ENCODE measurements around the gene HOXC6.

Gene HOXC6

GRCh38 chr12:54028314-54029201 lies at the start of gene HOXC6:
Gene HOXC6, plus strand, starts transcription at chr12:54028440. Its CDS starts 82 bp downstream, at chr12:54028522.
- DNase-seq: no peak

DNA sequence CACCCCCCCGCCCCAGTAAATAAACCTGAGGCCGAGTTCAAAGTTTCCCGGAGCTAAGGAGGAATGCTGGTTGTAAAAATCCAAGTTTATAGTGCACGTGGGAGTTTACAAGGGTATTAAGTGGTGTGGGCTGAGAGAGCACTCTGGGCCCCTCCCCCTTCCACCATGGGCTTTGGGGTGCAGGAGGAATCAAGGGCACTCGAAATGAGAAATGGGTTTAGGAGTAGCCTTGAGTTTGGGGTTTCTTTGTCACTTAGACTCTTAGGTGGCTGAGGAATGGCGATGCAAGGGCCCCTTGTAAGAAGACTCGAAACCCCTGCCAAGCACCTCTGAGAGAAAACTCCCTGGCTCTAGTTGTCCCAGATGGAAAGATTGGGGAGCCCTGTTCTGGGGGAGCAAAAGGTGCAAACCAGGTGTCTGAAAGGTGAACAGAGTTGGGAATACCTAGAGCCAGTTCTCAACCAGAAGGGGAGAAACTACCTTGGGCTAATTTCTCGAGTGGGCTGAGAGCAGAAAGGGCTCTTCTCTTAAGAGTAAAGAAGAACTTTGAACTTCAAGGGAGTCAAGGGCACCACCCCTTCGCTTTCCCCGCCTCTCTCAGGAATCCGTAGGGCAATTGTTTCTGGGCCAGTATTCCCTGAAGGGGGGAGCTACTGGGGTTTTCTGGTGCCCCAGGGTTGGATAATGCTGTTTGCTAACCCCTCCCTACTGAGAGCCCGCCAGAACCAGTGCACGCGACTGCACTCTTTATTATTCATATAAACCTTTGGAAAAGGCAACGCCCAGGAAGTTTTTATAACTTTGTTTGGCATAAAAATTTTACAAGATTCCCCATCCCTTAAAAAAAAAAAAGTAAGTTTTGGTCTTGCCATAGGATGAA lies 49.5 kb upstream of the HOXC6 start:
- no peak for DNase-seq

GRCh38 chr12:53980104-53980801 lies 48.0 kb upstream of the HOXC6 start:
- DNase-seq: no peak

- no peak for DNase-seq
Measured at GRCh38 chr12:53980802-53981496, 47.3 kb upstream of the HOXC6 start.

- no peak for DNase-seq
Measured at GRCh38 chr12:53981634-53982565, 46.3 kb upstream of the HOXC6 start.

DNA sequence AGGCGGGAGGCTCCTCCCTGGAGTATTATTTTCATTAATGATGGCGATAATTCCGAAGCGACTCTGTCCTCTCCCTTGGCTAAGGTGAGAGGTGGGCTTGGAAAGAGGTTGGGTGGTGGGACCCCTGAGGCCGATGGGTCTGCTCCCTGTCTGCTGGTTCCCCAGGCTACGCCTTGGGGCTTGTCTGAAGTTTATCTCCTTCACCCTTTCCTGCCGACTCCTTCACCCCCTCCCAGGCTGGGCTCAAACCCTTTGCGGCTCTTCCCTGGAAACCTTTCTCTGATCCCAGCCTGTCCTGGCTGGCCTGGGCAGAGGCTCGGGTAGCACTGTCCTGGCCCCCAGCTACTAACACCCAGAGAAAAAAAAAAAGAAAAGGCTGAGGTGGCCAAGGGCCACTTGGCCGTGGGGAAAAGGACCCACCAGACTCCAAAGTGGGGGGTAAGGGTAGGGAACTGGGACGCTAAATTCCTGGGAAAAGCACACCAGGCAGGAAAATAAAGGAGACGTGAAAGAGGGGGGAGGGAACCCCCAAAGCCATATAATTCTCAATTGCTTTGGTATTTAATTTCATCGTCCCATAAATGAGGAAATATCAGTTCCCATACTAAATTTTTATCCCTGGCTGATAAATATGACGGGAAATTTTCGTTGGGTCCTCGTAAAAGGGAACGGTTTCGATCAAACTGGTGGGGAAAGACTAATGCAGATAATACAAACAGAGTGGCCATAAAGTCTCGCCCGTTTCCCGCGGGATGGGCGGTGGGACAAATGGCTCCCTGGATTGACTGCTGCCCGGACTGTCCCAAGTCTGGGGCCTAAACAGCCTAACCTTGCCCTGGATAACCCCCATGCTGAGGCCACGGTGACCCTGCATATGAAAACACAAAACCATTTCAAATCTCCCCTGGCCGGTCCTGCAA lies 45.3 kb upstream of the HOXC6 start:
- no peak for DNase-seq

GRCh38 chr12:53983568-53983949 lies 44.7 kb upstream of the HOXC6 start:
- DNase-seq: peak; percentile 69

DNA sequence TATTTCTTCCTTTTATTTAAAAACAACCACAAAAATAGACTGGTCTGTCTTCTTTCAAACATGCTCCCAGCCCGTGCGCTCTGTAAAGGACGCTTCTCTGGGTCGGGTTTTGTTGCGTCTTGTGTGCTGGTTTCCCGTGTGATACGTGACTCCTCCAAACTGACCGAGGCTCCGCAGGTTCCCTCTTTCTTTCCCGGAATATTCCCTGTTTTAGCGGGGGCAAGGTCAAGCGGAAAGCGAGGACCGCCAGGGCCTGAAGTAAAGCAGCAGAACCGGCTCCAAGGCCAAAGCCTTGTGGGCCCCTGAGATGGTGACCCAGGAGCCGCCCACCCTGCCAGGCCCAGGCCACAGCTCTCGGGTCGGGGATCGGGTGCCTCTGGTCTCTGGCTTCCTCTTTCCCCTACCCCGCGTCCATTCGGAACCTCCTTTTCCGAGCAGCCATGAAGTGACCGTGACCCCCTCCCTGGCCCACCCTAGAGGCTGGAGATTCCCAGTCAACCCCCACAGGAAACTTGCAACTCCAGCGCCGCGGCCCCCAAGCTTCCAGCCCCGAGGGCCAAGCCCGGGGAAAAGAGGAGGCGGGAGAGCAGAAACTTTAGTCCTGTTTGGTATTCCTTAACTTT lies 44.2 kb upstream of the HOXC6 start:
- no peak for DNase-seq

GRCh38 chr12:53984901-53985691 lies 43.1 kb upstream of the HOXC6 start, which contains the start of gene HOXC10:
Gene HOXC10, plus strand, starts transcription at chr12:53985146. Its CDS starts 114 bp downstream, at chr12:53985260.
- peak; percentile 95 for DNase-seq

- no peak for DNase-seq
Measured at GRCh38 chr12:53985692-53985993, 42.6 kb upstream of the HOXC6 start.

DNA sequence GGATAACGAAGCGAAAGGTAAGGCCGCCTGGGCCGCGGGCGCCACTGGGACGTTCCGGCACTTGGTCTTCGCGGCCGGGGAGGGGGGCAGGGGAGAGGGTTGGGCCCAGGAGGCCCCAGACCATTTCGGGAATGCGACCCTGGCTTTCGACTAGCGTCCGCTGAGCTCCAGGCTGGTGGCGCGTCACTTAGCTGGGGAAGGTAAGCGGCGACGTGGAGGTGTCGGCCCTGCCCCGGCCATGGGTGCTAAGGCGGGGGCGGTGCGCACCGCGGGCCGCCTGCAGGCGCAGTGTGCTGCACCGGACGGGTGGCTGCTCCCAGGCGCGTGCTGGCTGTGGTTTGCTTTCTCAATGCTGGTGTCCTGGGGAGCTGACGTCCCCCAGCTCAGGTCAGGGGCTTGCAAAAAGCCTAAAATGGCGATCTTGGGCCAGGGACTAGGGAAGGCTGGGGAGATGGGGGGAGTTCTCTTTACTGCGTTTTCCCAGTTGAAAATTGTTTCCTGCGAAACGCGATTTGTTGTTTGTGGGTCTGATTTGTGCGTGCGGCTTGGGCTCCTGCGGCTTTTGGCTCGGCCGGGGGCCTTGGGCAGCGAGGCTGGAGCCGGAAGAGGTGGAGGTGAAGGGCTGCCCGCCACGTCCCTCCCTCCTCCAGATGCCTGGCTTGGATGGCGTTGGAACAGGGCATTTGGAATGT lies 42.1 kb upstream of the HOXC6 start:
- DNase-seq: no peak

DNA sequence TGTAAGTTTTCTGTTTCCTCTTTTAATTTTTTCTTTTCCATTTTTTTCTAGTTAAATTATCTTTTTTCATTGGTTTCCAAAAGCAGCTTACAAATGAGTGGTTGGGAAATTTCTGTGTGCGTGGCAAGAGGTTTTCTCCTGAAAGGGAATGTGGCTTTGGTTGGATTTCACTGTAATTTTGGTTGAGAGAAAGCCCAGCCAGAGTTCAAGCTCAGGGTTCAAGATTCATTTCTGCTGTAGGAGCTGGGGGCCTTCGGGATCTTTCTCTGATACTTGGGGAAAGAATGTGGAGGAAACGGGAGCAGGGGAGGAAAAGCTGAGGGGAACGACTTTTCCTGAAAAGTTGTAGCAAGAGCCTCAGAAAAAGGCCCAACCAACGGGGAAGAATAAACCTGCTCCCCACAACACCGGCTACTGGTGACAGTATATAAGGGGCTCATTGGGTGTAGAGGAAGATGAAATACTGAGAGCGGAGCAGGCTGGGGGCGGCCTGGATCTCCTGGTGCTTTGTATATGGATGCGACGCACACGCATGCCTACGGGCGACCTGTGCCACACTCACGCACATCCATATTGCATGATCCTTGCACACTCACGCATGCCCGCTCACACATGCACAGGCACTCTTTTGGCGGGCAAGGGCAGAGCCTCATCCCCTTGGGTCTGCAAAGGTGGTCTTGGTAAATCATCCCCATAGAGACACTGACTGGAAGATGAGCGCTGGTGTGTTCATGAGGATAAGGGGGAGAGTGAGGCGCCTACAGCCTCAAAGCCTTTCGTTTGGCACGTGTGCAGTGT lies 41.4 kb upstream of the HOXC6 start:
- DNase-seq: no peak

- no peak for DNase-seq
Measured at GRCh38 chr12:53987787-53988230, 40.4 kb upstream of the HOXC6 start.

DNA sequence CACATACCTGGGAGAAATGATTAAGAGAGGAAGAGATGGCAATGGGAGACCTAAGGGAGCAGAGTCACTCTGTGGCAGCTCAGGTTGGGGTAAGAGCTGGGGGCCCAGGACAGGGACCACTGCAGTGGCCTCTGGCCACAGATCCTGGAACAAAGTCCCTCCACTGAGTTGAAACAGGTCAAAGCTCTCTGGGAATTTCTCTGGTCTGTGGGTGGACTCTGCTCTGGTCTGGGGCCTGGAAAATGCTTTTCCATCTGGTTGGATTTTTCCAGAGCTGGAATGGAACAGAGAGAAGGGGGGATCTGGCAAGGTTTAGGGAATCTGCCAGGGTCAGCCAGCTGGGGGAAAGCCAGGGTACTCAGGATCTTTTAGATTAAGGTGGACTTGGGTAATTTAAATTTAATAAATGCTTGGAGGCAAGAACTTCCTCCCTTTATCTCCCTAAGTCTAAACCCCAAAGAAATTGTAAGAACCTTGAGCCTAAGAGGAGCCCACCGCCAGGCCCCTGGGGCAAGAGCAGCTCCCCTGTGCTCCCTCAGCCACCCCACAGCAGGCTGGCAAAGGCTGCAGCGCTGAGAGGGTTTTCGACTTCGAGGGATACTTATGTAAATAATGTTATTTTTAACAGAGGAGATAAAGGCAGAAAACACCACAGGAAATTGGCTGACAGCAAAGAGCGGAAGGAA lies 39.6 kb upstream of the HOXC6 start:
- DNase-seq: no peak

DNA sequence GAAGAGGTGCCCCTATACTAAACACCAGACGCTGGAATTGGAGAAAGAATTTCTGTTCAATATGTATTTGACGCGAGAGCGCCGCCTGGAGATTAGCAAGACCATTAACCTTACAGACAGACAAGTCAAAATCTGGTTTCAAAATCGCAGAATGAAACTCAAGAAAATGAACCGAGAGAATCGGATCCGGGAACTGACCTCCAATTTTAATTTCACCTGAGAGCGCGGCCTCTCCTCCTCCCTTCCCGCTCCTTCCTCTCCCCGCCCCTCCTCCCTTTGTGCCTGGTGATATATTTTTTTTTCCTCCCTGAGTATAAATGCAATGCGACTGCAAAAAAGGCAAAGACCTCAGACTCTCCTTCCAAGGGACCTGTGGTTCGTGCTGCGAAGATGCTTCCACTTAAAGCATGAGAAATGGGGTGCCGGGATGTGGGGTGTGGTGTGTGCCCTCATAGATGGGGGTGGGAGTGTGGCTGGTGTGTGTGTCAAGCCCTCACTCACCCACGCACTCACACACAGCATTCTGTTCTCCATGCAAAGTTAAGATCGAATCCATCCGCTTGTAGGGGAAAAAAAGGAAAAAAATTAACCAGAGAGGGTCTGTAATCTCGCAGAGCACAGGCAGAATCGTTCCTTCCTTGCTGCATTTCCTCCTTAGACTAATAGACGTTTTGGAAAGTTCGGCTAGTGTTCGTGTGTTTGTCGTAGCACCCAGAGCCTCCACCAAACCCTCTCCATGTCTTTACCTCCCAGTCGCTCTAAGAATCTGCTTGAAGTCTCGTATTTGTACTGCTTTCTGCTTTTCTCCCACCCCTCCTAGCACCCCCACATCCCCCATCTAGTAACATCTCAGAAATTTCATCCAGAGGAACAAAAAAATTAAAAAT lies 38.8 kb upstream of the HOXC6 start:
- DNase-seq: no peak

Data from eye (tissue), 1 donor.